Astrocyte (in vitro differentiated cells and primary cell): Measurements from ENCODE around the gene PLA2G2F.

Experiments used
- EZH2 ChIP-seq: IDR thresholded peaks from 2 replicates; pipeline ENCODE4 v1.6.1; 2012; ENCODE audit warnings: mild to moderate bottlenecking, low read length, inconsistent platforms; ENCODE audit not compliant: insufficient read depth
- TF ChIP-seq, protein P1 (sequence below): IDR thresholded peaks from 2 replicates; pipeline ENCODE4 v1.5.1; 2011; ENCODE audit warnings: low read depth, mild to moderate bottlenecking, inconsistent platforms, low read length, moderate library complexity; ENCODE audit not compliant: insufficient read depth

DNA sequence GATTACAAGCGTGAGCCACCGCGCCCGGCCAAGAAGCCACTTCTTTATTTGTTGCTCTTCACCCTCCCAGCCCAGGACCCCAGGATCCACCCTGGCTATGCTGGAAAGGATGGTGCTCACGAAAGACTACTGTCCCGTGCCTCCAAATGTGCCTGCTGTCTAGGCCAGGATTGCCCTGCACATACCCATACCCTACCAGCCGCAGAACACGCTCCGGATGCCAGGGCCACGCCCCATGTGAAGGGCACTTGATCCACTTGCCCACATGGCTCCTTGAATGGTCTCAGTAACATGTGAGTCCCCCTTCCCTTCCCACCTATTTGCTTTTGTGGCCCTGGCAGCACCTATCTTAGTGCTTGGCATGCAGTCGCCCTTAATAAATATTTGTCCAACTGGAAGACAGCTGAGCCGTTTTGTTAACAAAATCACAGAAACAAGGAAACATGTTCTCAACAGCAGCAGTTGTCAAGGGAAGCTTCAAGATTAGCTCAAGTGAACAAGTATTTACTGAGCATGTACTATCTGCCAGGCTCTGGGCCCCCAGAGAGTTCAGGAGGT, 33.0 kb downstream of the PLA2G2F start:
- TF ChIP-seq, protein P1, sequence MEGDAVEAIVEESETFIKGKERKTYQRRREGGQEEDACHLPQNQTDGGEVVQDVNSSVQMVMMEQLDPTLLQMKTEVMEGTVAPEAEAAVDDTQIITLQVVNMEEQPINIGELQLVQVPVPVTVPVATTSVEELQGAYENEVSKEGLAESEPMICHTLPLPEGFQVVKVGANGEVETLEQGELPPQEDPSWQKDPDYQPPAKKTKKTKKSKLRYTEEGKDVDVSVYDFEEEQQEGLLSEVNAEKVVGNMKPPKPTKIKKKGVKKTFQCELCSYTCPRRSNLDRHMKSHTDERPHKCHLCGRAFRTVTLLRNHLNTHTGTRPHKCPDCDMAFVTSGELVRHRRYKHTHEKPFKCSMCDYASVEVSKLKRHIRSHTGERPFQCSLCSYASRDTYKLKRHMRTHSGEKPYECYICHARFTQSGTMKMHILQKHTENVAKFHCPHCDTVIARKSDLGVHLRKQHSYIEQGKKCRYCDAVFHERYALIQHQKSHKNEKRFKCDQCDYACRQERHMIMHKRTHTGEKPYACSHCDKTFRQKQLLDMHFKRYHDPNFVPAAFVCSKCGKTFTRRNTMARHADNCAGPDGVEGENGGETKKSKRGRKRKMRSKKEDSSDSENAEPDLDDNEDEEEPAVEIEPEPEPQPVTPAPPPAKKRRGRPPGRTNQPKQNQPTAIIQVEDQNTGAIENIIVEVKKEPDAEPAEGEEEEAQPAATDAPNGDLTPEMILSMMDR, result no peak
- no peak for TF ChIP-seq EZH2
